ENCODE data around the gene IMPG2. TPM values are rescaled to one million over a fixed set of nuclear protein-coding genes. Genes with fewer than 3 reads are reported as not detected.

IMPG2 gene
- total RNA-seq, 1 donor from 2014 or later = 0.17 TPM

DNA sequence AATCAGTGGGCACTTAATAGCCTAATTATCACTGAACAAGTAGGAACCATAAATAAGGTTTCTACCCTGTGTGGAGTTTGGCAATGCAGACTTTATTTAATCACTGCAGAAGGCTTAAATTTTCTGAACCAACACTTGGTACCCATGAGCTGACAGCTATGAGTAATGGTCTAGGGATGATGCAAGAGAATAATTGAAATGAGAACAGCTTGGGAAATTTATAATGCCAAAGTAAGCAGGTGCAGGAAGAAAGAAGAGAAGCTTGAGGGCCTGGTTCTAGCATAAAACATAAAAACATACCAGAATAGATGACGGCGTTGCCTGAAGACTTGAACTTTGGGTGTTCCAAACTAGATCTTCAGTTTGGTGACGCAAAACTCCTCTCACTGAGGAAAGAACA lies 67.0 kb downstream of the IMPG2 start:
- Histone ChIP-seq H3K36me3 (ENCODE audit: control insufficient read depth, insufficient read depth, low read length) (no peaks in the 10 kb centered on the region), H3K4me3 (ENCODE audit: low read depth, low read length) (no peak overlapping the region), H3K27me3 (ENCODE audit: control insufficient read depth, insufficient read depth, low read length) (no peaks in the 10 kb centered on the region)
- TF ChIP-seq, protein P1, sequence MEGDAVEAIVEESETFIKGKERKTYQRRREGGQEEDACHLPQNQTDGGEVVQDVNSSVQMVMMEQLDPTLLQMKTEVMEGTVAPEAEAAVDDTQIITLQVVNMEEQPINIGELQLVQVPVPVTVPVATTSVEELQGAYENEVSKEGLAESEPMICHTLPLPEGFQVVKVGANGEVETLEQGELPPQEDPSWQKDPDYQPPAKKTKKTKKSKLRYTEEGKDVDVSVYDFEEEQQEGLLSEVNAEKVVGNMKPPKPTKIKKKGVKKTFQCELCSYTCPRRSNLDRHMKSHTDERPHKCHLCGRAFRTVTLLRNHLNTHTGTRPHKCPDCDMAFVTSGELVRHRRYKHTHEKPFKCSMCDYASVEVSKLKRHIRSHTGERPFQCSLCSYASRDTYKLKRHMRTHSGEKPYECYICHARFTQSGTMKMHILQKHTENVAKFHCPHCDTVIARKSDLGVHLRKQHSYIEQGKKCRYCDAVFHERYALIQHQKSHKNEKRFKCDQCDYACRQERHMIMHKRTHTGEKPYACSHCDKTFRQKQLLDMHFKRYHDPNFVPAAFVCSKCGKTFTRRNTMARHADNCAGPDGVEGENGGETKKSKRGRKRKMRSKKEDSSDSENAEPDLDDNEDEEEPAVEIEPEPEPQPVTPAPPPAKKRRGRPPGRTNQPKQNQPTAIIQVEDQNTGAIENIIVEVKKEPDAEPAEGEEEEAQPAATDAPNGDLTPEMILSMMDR (IDR thresholded peaks at IDR 0.05; ENCODE audit: insufficient read depth, low read length, poor library complexity, severe bottlenecking) = no peak
- DNase-seq (ENCODE audit: low read depth) = no peak

DNA sequence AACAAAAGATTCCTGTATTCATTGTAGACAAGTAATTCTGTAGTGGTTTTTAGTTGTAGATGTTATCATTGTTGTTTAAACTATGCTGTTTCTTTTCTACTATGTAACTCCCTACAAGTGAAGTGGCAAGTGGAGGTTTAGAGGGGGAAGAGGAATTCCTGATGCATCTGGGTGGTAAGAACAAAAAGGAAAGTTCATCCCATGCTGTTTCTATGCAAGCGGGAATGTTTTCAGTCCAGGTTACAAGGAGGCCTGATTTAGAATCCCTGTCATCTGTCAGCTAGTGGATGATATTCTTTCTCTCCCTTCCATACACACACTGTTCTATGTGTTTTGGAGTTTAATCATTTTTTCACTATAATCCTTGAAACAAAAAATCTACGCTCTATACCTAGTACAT lies 67.4 kb downstream of the IMPG2 start:
- DNase-seq (ENCODE audit: low read depth) = no peak
- H3K27me3 ChIP-seq (ENCODE audit: control insufficient read depth, insufficient read depth, low read length) = no peaks in the 10 kb centered on the region
- TF ChIP-seq, protein P1 (IDR thresholded peaks at IDR 0.05; ENCODE audit: insufficient read depth, low read length, poor library complexity, severe bottlenecking) = no peak
- no peaks in the 10 kb centered on the region for H3K36me3 ChIP-seq (ENCODE audit: control insufficient read depth, insufficient read depth, low read length)
- no peak overlapping the region for H3K4me3 ChIP-seq (ENCODE audit: low read depth, low read length)

DNA sequence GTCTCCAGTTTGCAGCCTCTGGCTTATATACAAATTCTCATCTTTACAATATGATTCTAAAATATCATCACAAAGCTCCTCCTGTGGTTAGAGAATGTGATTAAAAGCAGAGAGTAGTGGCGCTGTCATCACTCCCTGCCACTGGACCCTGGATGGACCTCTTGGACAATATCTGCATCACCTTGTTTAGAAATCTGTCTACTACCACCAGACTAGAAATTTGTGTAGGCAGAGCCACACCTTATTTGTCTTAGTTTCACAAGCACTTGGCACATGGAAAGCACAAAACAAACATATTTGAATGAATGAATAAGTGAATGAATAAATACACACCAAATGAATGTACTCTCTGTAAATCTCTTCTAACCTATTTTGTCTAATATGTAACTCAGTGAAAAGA lies 68.1 kb downstream of the IMPG2 start:
- Histone ChIP-seq H3K4me3 (ENCODE audit: low read depth, low read length) (no peak overlapping the region), H3K36me3 (ENCODE audit: control insufficient read depth, insufficient read depth, low read length) (no peaks in the 10 kb centered on the region), H3K27me3 (ENCODE audit: control insufficient read depth, insufficient read depth, low read length) (no peaks in the 10 kb centered on the region)
- no peak for DNase-seq (ENCODE audit: low read depth)
- TF ChIP-seq, protein P1 (IDR thresholded peaks at IDR 0.05; ENCODE audit: insufficient read depth, low read length, poor library complexity, severe bottlenecking) = no peak

DNA sequence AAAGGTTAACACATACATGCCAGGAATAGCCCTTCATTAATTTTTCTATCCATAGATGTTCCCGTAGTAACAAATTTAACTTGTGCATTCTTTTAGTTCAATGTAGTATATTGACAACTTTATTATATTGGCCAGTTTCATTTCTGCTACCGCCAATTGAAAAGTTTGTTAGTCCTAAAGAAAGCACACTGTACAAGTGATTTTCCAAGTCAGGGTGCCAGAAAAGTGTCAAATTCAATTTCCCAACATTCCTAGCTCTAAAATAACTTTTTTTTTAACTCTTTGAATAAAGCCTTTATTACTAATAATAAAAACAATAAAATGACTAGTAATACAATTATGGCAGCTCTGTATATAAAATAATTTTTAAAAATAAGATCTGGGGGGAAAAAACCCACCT lies 68.9 kb downstream of the IMPG2 start:
- Histone ChIP-seq H3K36me3 (ENCODE audit: control insufficient read depth, insufficient read depth, low read length) (no peaks in the 10 kb centered on the region), H3K4me3 (ENCODE audit: low read depth, low read length) (no peak overlapping the region), H3K27me3 (ENCODE audit: control insufficient read depth, insufficient read depth, low read length) (no peaks in the 10 kb centered on the region)
- TF ChIP-seq, protein P1 (IDR thresholded peaks at IDR 0.05; ENCODE audit: insufficient read depth, low read length, poor library complexity, severe bottlenecking) = no peak
- DNase-seq (ENCODE audit: low read depth) = no peak

DNA sequence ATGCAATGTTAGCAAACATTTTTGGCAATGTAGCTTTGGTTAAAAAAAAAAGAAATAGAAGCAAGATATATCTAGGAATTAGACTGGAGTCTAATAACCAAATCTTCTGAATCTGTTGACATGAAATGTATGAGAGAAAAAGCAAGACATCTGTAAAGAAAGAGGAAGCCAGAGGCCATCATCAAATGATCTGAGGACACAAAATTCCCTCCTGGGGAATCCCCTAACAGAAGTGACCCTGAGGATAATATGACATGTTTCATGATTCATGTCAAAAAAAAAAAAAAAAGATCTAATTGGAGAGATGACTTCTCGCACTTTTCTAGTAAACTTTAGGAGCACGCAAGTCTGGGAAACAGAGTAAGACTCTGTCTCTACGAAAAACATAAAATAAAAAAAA lies 70.9 kb downstream of the IMPG2 start:
- no peak overlapping the region for H3K4me3 ChIP-seq (ENCODE audit: low read depth, low read length)
- H3K36me3 ChIP-seq (ENCODE audit: control insufficient read depth, insufficient read depth, low read length) = no peaks in the 10 kb centered on the region
- TF ChIP-seq, protein P1 (IDR thresholded peaks at IDR 0.05; ENCODE audit: insufficient read depth, low read length, poor library complexity, severe bottlenecking) = no peak
- DNase-seq (ENCODE audit: low read depth) = no peak
- no peaks in the 10 kb centered on the region for H3K27me3 ChIP-seq (ENCODE audit: control insufficient read depth, insufficient read depth, low read length)

DNA sequence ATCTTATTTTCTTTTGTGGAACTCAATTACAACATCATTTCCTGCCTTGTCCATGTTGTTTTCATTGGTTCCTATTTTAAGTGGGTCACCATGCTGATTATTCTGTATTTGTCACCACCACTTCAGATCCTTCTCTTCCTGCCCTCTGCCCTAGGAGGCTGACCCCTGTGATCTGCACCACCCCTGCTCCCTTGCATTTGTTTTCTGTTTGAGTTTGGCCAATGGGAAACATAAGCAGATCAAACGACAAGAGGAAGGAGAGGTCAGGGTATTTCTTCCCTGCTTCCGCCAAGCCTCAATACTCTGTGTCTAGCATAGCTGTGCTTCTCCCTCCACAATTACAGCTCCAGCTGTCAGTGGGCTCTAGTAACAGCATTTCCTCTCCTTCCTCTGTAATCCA lies 71.6 kb downstream of the IMPG2 start:
- DNase-seq (ENCODE audit: low read depth) = no peak
- TF ChIP-seq, protein P1 (IDR thresholded peaks at IDR 0.05; ENCODE audit: insufficient read depth, low read length, poor library complexity, severe bottlenecking) = no peak
- no peaks in the 10 kb centered on the region for H3K36me3 ChIP-seq (ENCODE audit: control insufficient read depth, insufficient read depth, low read length)

More for the DNA sequence above, 71.6 kb downstream of the IMPG2 start:
- H3K27me3 ChIP-seq (ENCODE audit: control insufficient read depth, insufficient read depth, low read length) = no peaks in the 10 kb centered on the region
- no peak overlapping the region for H3K4me3 ChIP-seq (ENCODE audit: low read depth, low read length)

Data from kidney epithelial cell (primary cell).